ENCODE measurements around the gene SIRT1. TPM values are rescaled to one million over a fixed set of nuclear protein-coding genes. Genes with fewer than 3 reads are reported as not detected.
"Not testable (repeated sequence)": the region's sequence is repeated elsewhere in the genome, so short reads cannot be mapped to it uniquely, and the experiment has no call there.

SIRT1 gene
- total RNA-seq: 10 to 100 TPM; 14.3 to 20.9 TPM
- long read RNA-seq, full-length matches to known transcripts: 17 of 23 reads
- long read RNA-seq, partial matches to known transcripts: 3 of 23 reads
- long read RNA-seq, other reads (novel, unspliced or antisense): 3 of 23 reads

- peak; percentile 88 for ATAC-seq
- peak; percentile 96 to 98 for DNase-seq
- intact Hi-C loops (cut with DNase I, micrococcal nuclease): no loop called here
These were observed at the start of gene SIRT1 for GRCh38 chr10:67884313-67884841. SIRT1 (plus strand) TSS chr10:67884656; CDS start chr10:67884722, 66 bp downstream.

- not testable (repeated sequence) for ATAC-seq
These were observed 48.7 kb upstream of the SIRT1 start for GRCh38 chr10:67835541-67836394.

GRCh38 chr10:67836488-67836887, 48.0 kb upstream of the SIRT1 start:
- intact Hi-C loops (cut with DNase I, micrococcal nuclease): no loop called here
- ATAC-seq (no peak), DNase-seq (no peak)

More at GRCh38 chr10:67835541-67836394, 48.7 kb upstream of the SIRT1 start:
- intact Hi-C loops (cut with DNase I, micrococcal nuclease); DNase-seq: not testable (repeated sequence)

GRCh38 chr10:67836972-67837371, 47.5 kb upstream of the SIRT1 start:
- intact Hi-C loops (cut with DNase I, micrococcal nuclease): no loop called here
- no peak for ATAC-seq
- no peak for DNase-seq

GRCh38 chr10:67837541-67838314, 46.7 kb upstream of the SIRT1 start, which contains the start of gene DNAJC12:
DNAJC12 (minus strand) TSS chr10:67838188; CDS start chr10:67838011, 177 bp downstream.
- intact Hi-C loops (cut with DNase I, micrococcal nuclease): no loop called here
- no peak for DNase-seq
- ATAC-seq: peak; percentile 97

- ATAC-seq; DNase-seq; intact Hi-C loops (cut with DNase I, micrococcal nuclease): not testable (repeated sequence)
These were observed 44.9 kb upstream of the SIRT1 start for GRCh38 chr10:67839511-67839910.

GRCh38 chr10:67839951-67840350, 44.5 kb upstream of the SIRT1 start:
- ATAC-seq: no peak
- intact Hi-C loops (cut with DNase I, micrococcal nuclease): no loop called here
- no peak for DNase-seq

- ATAC-seq (no peak), DNase-seq (no peak)
- intact Hi-C loops (cut with DNase I, micrococcal nuclease): no loop called here
These were observed 42.7 kb upstream of the SIRT1 start for GRCh38 chr10:67841737-67842136.

GRCh38 chr10:67843284-67843683, 41.2 kb upstream of the SIRT1 start:
- peak; percentile 37 for ATAC-seq
- intact Hi-C loops (cut with DNase I, micrococcal nuclease): no loop called here
- no peak for DNase-seq

GRCh38 chr10:67849331-67850011, 35.0 kb upstream of the SIRT1 start:
- intact Hi-C loops (cut with DNase I, micrococcal nuclease): loop anchor here in 1 of 2 donors (10.0 kb wide), 1 partner anchor 305 kb away; no protein-coding TSS in a partner anchor
- ATAC-seq: peak; percentile 94
- DNase-seq: peak; percentile 95 to 97

- ATAC-seq (no peak), DNase-seq (no peak)
- intact Hi-C loops (cut with DNase I, micrococcal nuclease): loop anchor here in 1 of 2 donors (10.0 kb wide), 1 partner anchor 304 kb away; no protein-coding TSS in a partner anchor
These were observed 33.3 kb upstream of the SIRT1 start for GRCh38 chr10:67851186-67851585.

GRCh38 chr10:67852761-67853160, 31.7 kb upstream of the SIRT1 start:
- no peak for ATAC-seq
- intact Hi-C loops (cut with DNase I, micrococcal nuclease): loop anchor here in 1 of 2 donors (10.0 kb wide), 1 partner anchor 302 kb away; no protein-coding TSS in a partner anchor
- no peak for DNase-seq

- intact Hi-C loops (cut with DNase I, micrococcal nuclease): loop anchor here in 1 of 2 donors (10.0 kb wide), 1 partner anchor 301 kb away; no protein-coding TSS in a partner anchor
- no peak for ATAC-seq
- no peak for DNase-seq
These were observed 30.9 kb upstream of the SIRT1 start for GRCh38 chr10:67853512-67853911.

GRCh38 chr10:67858971-67859370, 25.5 kb upstream of the SIRT1 start:
- ATAC-seq (no peak), DNase-seq (no peak)
- intact Hi-C loops (cut with DNase I, micrococcal nuclease): loop anchor here (5.0 to 10.0 kb wide), 2 partner anchors 296 to 298 kb away; no protein-coding TSS in a partner anchor

- ATAC-seq (no peak), DNase-seq (no peak)
- intact Hi-C loops (cut with DNase I, micrococcal nuclease): loop anchor here in 1 of 2 donors (10.0 kb wide), 1 partner anchor 203 kb away; no protein-coding TSS in a partner anchor
These were observed 22.6 kb upstream of the SIRT1 start for GRCh38 chr10:67861750-67862432.

GRCh38 chr10:67863094-67863493, 21.4 kb upstream of the SIRT1 start:
- no peak for DNase-seq
- ATAC-seq: no peak
- intact Hi-C loops (cut with DNase I, micrococcal nuclease): loop anchor here in 1 of 2 donors (10.0 kb wide), 1 partner anchor 202 kb away; no protein-coding TSS in a partner anchor

GRCh38 chr10:67864607-67865371, 19.7 kb upstream of the SIRT1 start:
- ATAC-seq (no peak), DNase-seq (peak in 1 of 2 donors; percentile 5)
- intact Hi-C loops (cut with DNase I, micrococcal nuclease): loop anchor here in 1 of 2 donors (10.0 kb wide), 1 partner anchor 200 kb away; no protein-coding TSS in a partner anchor

Data from left colon (tissue), 2 donors.